Measurements from ENCODE around the gene SLAMF8.

Gene SLAMF8

GRCh38 chr1:159881622-159882526, 55.2 kb downstream of the SLAMF8 start:
- no peaks in the 10 kb centered on the region for H4K20me1 ChIP-seq (ENCODE audit: low read depth, low read length)
- no peak overlapping the region for H3K4me3 ChIP-seq (ENCODE audit: insufficient read depth, low read length, poor library complexity, severe bottlenecking)
- H3F3A ChIP-seq (ENCODE audit: insufficient read depth), result no peaks in the 10 kb centered on the region
- TF ChIP-seq, protein P1, sequence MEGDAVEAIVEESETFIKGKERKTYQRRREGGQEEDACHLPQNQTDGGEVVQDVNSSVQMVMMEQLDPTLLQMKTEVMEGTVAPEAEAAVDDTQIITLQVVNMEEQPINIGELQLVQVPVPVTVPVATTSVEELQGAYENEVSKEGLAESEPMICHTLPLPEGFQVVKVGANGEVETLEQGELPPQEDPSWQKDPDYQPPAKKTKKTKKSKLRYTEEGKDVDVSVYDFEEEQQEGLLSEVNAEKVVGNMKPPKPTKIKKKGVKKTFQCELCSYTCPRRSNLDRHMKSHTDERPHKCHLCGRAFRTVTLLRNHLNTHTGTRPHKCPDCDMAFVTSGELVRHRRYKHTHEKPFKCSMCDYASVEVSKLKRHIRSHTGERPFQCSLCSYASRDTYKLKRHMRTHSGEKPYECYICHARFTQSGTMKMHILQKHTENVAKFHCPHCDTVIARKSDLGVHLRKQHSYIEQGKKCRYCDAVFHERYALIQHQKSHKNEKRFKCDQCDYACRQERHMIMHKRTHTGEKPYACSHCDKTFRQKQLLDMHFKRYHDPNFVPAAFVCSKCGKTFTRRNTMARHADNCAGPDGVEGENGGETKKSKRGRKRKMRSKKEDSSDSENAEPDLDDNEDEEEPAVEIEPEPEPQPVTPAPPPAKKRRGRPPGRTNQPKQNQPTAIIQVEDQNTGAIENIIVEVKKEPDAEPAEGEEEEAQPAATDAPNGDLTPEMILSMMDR (IDR thresholded peaks at IDR 0.05; ENCODE audit: insufficient read depth, low read length, poor library complexity, severe bottlenecking), result no peak
- TF ChIP-seq EZH2phosphoT487 (conservative IDR thresholded peaks at IDR 0.05; ENCODE audit: low read length), result no peak
- H3K9me2 ChIP-seq (replicated peaks; ENCODE audit: insufficient read depth, low read length), result no peaks in the 10 kb centered on the region
- no peaks in the 10 kb centered on the region for H3K27me3 ChIP-seq (ENCODE audit: low read length)
- H3K9me3 ChIP-seq (ENCODE audit: insufficient read depth, low read length), result no peaks in the 10 kb centered on the region
- no peak overlapping the region for H2AFZ ChIP-seq (ENCODE audit: low read depth, low read length, severe bottlenecking)
- H3K9ac ChIP-seq (ENCODE audit: low read length), result no peak overlapping the region
- H3K79me2 ChIP-seq (ENCODE audit: insufficient read depth, low read length), result no peaks in the 10 kb centered on the region
- no peak overlapping the region for H3K4me2 ChIP-seq (ENCODE audit: low read depth, low read length, poor library complexity, severe bottlenecking)
- H3K27ac ChIP-seq (ENCODE audit: low read depth, low read length), result no peak overlapping the region
- H3K36me3 ChIP-seq (ENCODE audit: low read length), result no peaks in the 10 kb centered on the region

- no peaks in the 10 kb centered on the region for H3K79me2 ChIP-seq (ENCODE audit: insufficient read depth, low read length)
- no peaks in the 10 kb centered on the region for H3K9me3 ChIP-seq (ENCODE audit: insufficient read depth, low read length)
- no peak overlapping the region for H2AFZ ChIP-seq (ENCODE audit: low read depth, low read length, severe bottlenecking)
- no peaks in the 10 kb centered on the region for H4K20me1 ChIP-seq (ENCODE audit: low read depth, low read length)
- no peaks in the 10 kb centered on the region for H3F3A ChIP-seq (ENCODE audit: insufficient read depth)
- no peaks in the 10 kb centered on the region for H3K27me3 ChIP-seq (ENCODE audit: low read length)
- H3K9me2 ChIP-seq (replicated peaks; ENCODE audit: insufficient read depth, low read length), result no peaks in the 10 kb centered on the region
- H3K9ac ChIP-seq (ENCODE audit: low read length), result no peak overlapping the region
- TF ChIP-seq, protein P1 (IDR thresholded peaks at IDR 0.05; ENCODE audit: insufficient read depth, low read length, poor library complexity, severe bottlenecking), result no peak
- no peak for TF ChIP-seq EZH2phosphoT487 (conservative IDR thresholded peaks at IDR 0.05; ENCODE audit: low read length)
- no peaks in the 10 kb centered on the region for H3K36me3 ChIP-seq (ENCODE audit: low read length)
- H3K4me3 ChIP-seq (ENCODE audit: insufficient read depth, low read length, poor library complexity, severe bottlenecking), result no peak overlapping the region
- no peak overlapping the region for H3K4me2 ChIP-seq (ENCODE audit: low read depth, low read length, poor library complexity, severe bottlenecking)
- H3K27ac ChIP-seq (ENCODE audit: low read depth, low read length), result no peak overlapping the region
Observed at GRCh38 chr1:159882527-159882862, 55.8 kb downstream of the SLAMF8 start.

- H3K9me2 ChIP-seq (replicated peaks; ENCODE audit: insufficient read depth, low read length), result no peaks in the 10 kb centered on the region
- no peaks in the 10 kb centered on the region for H3K27me3 ChIP-seq (ENCODE audit: low read length)
- H3K79me2 ChIP-seq (ENCODE audit: insufficient read depth, low read length), result no peaks in the 10 kb centered on the region
- no peak overlapping the region for H3K27ac ChIP-seq (ENCODE audit: low read depth, low read length)
- no peaks in the 10 kb centered on the region for H3K36me3 ChIP-seq (ENCODE audit: low read length)
- no peak overlapping the region for H3K9ac ChIP-seq (ENCODE audit: low read length)
- TF ChIP-seq, protein P1 (IDR thresholded peaks at IDR 0.05; ENCODE audit: insufficient read depth, low read length, poor library complexity, severe bottlenecking), result no peak
- no peak for TF ChIP-seq EZH2phosphoT487 (conservative IDR thresholded peaks at IDR 0.05; ENCODE audit: low read length)
- no peaks in the 10 kb centered on the region for H3K9me3 ChIP-seq (ENCODE audit: insufficient read depth, low read length)
- H4K20me1 ChIP-seq (ENCODE audit: low read depth, low read length), result no peaks in the 10 kb centered on the region
- H3F3A ChIP-seq (ENCODE audit: insufficient read depth), result no peaks in the 10 kb centered on the region
- no peak overlapping the region for H3K4me2 ChIP-seq (ENCODE audit: low read depth, low read length, poor library complexity, severe bottlenecking)
- H2AFZ ChIP-seq (ENCODE audit: low read depth, low read length, severe bottlenecking), result no peak overlapping the region
- no peak overlapping the region for H3K4me3 ChIP-seq (ENCODE audit: insufficient read depth, low read length, poor library complexity, severe bottlenecking)
Observed at GRCh38 chr1:159883134-159883533, 56.5 kb downstream of the SLAMF8 start.
